Bronchial epithelial cell (primary cell): ENCODE data around the gene SMOC1. TPM values are rescaled to one million over a fixed set of nuclear protein-coding genes. Genes with fewer than 3 reads are reported as not detected.
A peak's percentile ranks its signal among the peaks of the same experiment; 100 is the strongest.

Experiments
- DNase-seq: peaks from one replicate; pipeline ENCODE4 v3.0.0-alpha.2; 2010; ENCODE audit warnings: low read depth
- FAIRE-seq: peaks from 2 replicates; lab custom pipeline; 2011; peaks lifted over from hg19 to GRCh38; lab: Jason Lieb, UNC
- H3K27me3 ChIP-seq: 2 replicates; pipeline ENCODE4 v1.5.1; 2011; ENCODE audit warnings: low read length; ENCODE audit not compliant: control insufficient read depth, insufficient read depth
- H3K36me3 ChIP-seq: 2 replicates; pipeline ENCODE4 v1.5.1; 2011; ENCODE audit warnings: low read length; ENCODE audit not compliant: control insufficient read depth, insufficient read depth
- H3K4me3 ChIP-seq: 2 replicates; pipeline ENCODE4 v1.5.1; 2011; ENCODE audit warnings: mild to moderate bottlenecking, low read depth, low read length, control low read depth
- CTCF ChIP-seq: IDR thresholded peaks from 2 replicates; pipeline ENCODE4 v1.5.1; 2011; ENCODE audit warnings: mild to moderate bottlenecking, moderate library complexity, low read length, control low read depth, inconsistent platforms; ENCODE audit not compliant: insufficient read depth, severe bottlenecking
- total RNA-seq: library from RNA; depleted of rRNA; stranded (reverse); fragments of >200 nt; gene quantifications from 2 replicates; pipeline ENCODE4 v1.2.1, GENCODE V29; 2014

SMOC1 gene
- total RNA-seq, 1 donor from 2014 or later: 16.3 TPM

- no peak for DNase-seq
- no peak overlapping the region for H3K4me3 ChIP-seq
- H3K36me3 ChIP-seq: peaks cover 1% of the 10 kb centered on the region
- H3K27me3 ChIP-seq: no peaks in the 10 kb centered on the region
- no peak for FAIRE-seq
- TF ChIP-seq CTCF: no peak
Observed at GRCh38 chr14:69948351-69948750, 69.1 kb downstream of the SMOC1 start.

- no peak for FAIRE-seq
- H3K27me3 ChIP-seq: no peaks in the 10 kb centered on the region
- H3K36me3 ChIP-seq: peaks cover 1% of the 10 kb centered on the region
Observed at GRCh38 chr14:69951263-69951662, 72.0 kb downstream of the SMOC1 start.

GRCh38 chr14:69951935-69952334, 72.7 kb downstream of the SMOC1 start:
- H3K27me3 ChIP-seq: no peaks in the 10 kb centered on the region
- H3K4me3 ChIP-seq: no peak overlapping the region
- peaks cover 1% of the 10 kb centered on the region for H3K36me3 ChIP-seq
- TF ChIP-seq CTCF: no peak
- DNase-seq (no peak), FAIRE-seq (no peak)

More at GRCh38 chr14:69951263-69951662, 72.0 kb downstream of the SMOC1 start:
- TF ChIP-seq CTCF: no peak
- H3K4me3 ChIP-seq: no peak overlapping the region
- DNase-seq: no peak

- Histone ChIP-seq H3K4me3 (no peak overlapping the region), H3K27me3 (no peaks in the 10 kb centered on the region), H3K36me3 (peaks cover 1% of the 10 kb centered on the region)
- FAIRE-seq: no peak
- TF ChIP-seq CTCF: no peak
- DNase-seq: no peak
Observed at GRCh38 chr14:69953266-69953915, 74.2 kb downstream of the SMOC1 start.

- Histone ChIP-seq H3K36me3 (peaks cover 1% of the 10 kb centered on the region), H3K27me3 (no peaks in the 10 kb centered on the region), H3K4me3 (no peak overlapping the region)
- FAIRE-seq (peak; percentile 60), DNase-seq (no peak)
- no peak for TF ChIP-seq CTCF
Observed at GRCh38 chr14:69955855-69956845, 76.9 kb downstream of the SMOC1 start.
